ENCODE results near the gene DMPK.

The DMPK gene

GRCh38 chr19:45762870-45763631 is 19.2 kb downstream of the DMPK start:
- Histone ChIP-seq H3K9ac (ENCODE audit: low read depth, low read length, poor library complexity) (no peak overlapping the region), H3K4me2 (ENCODE audit: insufficient read depth, low read length, poor library complexity, severe bottlenecking) (no peak overlapping the region)

GRCh38 chr19:45761714-45762113 is 20.6 kb downstream of the DMPK start:
- Histone ChIP-seq H3K18ac (ENCODE audit: low read length) (peak overlapping the region; percentile 35), H3K4me2 (ENCODE audit: insufficient read depth, low read length, poor library complexity, severe bottlenecking) (no peak overlapping the region), H4K8ac (ENCODE audit: low read depth, low read length) (no peak overlapping the region), H3K27me3 (ENCODE audit: control insufficient read depth in 3 of 3, insufficient read depth in 3 of 3, low read depth in 1 of 3, low read length in 3 of 3) (peaks cover 0 to 10% (median 0%) of the 10 kb centered on the region in 3 experiments), H3K4ac (ENCODE audit: low read length) (no peak overlapping the region), H3K9ac (ENCODE audit: low read depth, low read length, poor library complexity) (no peak overlapping the region), H2AK5ac (ENCODE audit: low read depth, low read length) (peak overlapping the region; percentile 89), H3K36me3 (replicated peaks in 1 of 2; ENCODE audit: control insufficient read depth in 2 of 2, insufficient read depth in 2 of 2, low read length in 2 of 2) (peaks cover 0 to 11% of the 10 kb centered on the region in 2 donors), H3K4me3 (ENCODE audit: low read length in 2 of 2) (no peak overlapping the region), H3K79me1 (ENCODE audit: low read depth, low read length) (peaks cover 15% of the 10 kb centered on the region), H2BK15ac (ENCODE audit: low read length) (peak overlapping the region; percentile 87), H3K27ac (replicated peaks; ENCODE audit: low read length) (no peak overlapping the region), H3K9me3 (replicated peaks in 1 of 2; ENCODE audit: control insufficient read depth in 2 of 2, insufficient read depth in 1 of 2, low read depth in 1 of 2, low read length in 2 of 2) (no peaks in the 10 kb centered on the region), H2BK120ac (ENCODE audit: low read depth, low read length) (no peak overlapping the region), H3K14ac (ENCODE audit: low read length) (no peak overlapping the region), H2BK5ac (ENCODE audit: low read length) (peak overlapping the region; percentile 39), H3K4me1 (ENCODE audit: control insufficient read depth in 2 of 2, insufficient read depth in 1 of 2, low read depth in 1 of 2, low read length in 2 of 2) (peaks cover 20 to 21% of the 10 kb centered on the region in 2 donors), H2BK12ac (ENCODE audit: low read length) (peak overlapping the region; percentile 73), H4K91ac (ENCODE audit: low read depth, low read length, poor library complexity) (no peak overlapping the region), H3K23ac (ENCODE audit: low read depth, low read length, poor library complexity) (peak overlapping the region; percentile 8), H2AFZ (ENCODE audit: low read length) (peak overlapping the region; percentile 53)
- no peak for DNase-seq (ENCODE audit: low spot score)
- WGBS, 2 donors (ENCODE audit: extremely low coverage in 2 of 2, insufficient read length in 2 of 2, insufficient replicate concordance in 1 of 2), result no CpG with 5 or more reads among the region's 17 CpGs

More at GRCh38 chr19:45762870-45763631, 19.2 kb downstream of the DMPK start:
- H3K23ac ChIP-seq (ENCODE audit: low read depth, low read length, poor library complexity), result peak overlapping the region; percentile 89
- peaks cover 0 to 11% of the 10 kb centered on the region in 2 donors for H3K36me3 ChIP-seq (replicated peaks in 1 of 2; ENCODE audit: control insufficient read depth in 2 of 2, insufficient read depth in 2 of 2, low read length in 2 of 2)
- peak overlapping the region; percentile 91 for H2AK5ac ChIP-seq (ENCODE audit: low read depth, low read length)
- no peak overlapping the region for H2BK12ac ChIP-seq (ENCODE audit: low read length)
- H3K27ac ChIP-seq (replicated peaks; ENCODE audit: low read length), result no peak overlapping the region
- no peak overlapping the region for H2AFZ ChIP-seq (ENCODE audit: low read length)
- peak overlapping the region; percentile 100 for H2BK15ac ChIP-seq (ENCODE audit: low read length)
- H2BK120ac ChIP-seq (ENCODE audit: low read depth, low read length), result peak overlapping the region; percentile 83
- H3K27me3 ChIP-seq (ENCODE audit: control insufficient read depth in 3 of 3, insufficient read depth in 3 of 3, low read depth in 1 of 3, low read length in 3 of 3), result peaks cover 0 to 6% (median 0%) of the 10 kb centered on the region in 3 experiments
- no peak overlapping the region for H4K91ac ChIP-seq (ENCODE audit: low read depth, low read length, poor library complexity)
- H3K9me3 ChIP-seq (replicated peaks in 1 of 2; ENCODE audit: control insufficient read depth in 2 of 2, insufficient read depth in 1 of 2, low read depth in 1 of 2, low read length in 2 of 2), result no peaks in the 10 kb centered on the region
- H4K8ac ChIP-seq (ENCODE audit: low read depth, low read length), result no peak overlapping the region
- DNase-seq (ENCODE audit: low spot score), result no peak
- no peak overlapping the region for H3K4ac ChIP-seq (ENCODE audit: low read length)
- H3K4me3 ChIP-seq (ENCODE audit: low read length in 2 of 2), result no peak overlapping the region
- H3K18ac ChIP-seq (ENCODE audit: low read length), result peak overlapping the region; percentile 65
- no CpG with 5 or more reads among the region's 15 CpGs for WGBS, 2 donors (ENCODE audit: extremely low coverage in 2 of 2, insufficient read length in 2 of 2, insufficient replicate concordance in 1 of 2)
- H2BK5ac ChIP-seq (ENCODE audit: low read length), result peak overlapping the region; percentile 60
- peak overlapping the region; percentile 76 for H3K14ac ChIP-seq (ENCODE audit: low read length)
- H3K79me1 ChIP-seq (ENCODE audit: low read depth, low read length), result peaks cover 20% of the 10 kb centered on the region
- peaks cover 24 to 25% of the 10 kb centered on the region in 2 donors for H3K4me1 ChIP-seq (ENCODE audit: control insufficient read depth in 2 of 2, insufficient read depth in 1 of 2, low read depth in 1 of 2, low read length in 2 of 2)

- H3K4me2 ChIP-seq (ENCODE audit: insufficient read depth, low read length, poor library complexity, severe bottlenecking), result no peak overlapping the region
- no peak overlapping the region for H2BK120ac ChIP-seq (ENCODE audit: low read depth, low read length)
- no peak overlapping the region for H3K14ac ChIP-seq (ENCODE audit: low read length)
- H3K4ac ChIP-seq (ENCODE audit: low read length), result peak overlapping the region; percentile 84
- no peaks in the 10 kb centered on the region for H3K36me3 ChIP-seq (replicated peaks in 1 of 2; ENCODE audit: control insufficient read depth in 2 of 2, insufficient read depth in 2 of 2, low read length in 2 of 2)
- H4K8ac ChIP-seq (ENCODE audit: low read depth, low read length), result no peak overlapping the region
- H2BK12ac ChIP-seq (ENCODE audit: low read length), result peak overlapping the region; percentile 58
- WGBS, 2 donors (ENCODE audit: extremely low coverage in 2 of 2, insufficient read length in 2 of 2, insufficient replicate concordance in 1 of 2), result no CpG with 5 or more reads among the region's 9 CpGs
- H2BK5ac ChIP-seq (ENCODE audit: low read length), result peak overlapping the region; percentile 93
- H4K91ac ChIP-seq (ENCODE audit: low read depth, low read length, poor library complexity), result no peak overlapping the region
- no peaks in the 10 kb centered on the region for H3K9me3 ChIP-seq (replicated peaks in 1 of 2; ENCODE audit: control insufficient read depth in 2 of 2, insufficient read depth in 1 of 2, low read depth in 1 of 2, low read length in 2 of 2)
- no peak overlapping the region for H3K9ac ChIP-seq (ENCODE audit: low read depth, low read length, poor library complexity)
- H3K27me3 ChIP-seq (ENCODE audit: control insufficient read depth in 3 of 3, insufficient read depth in 3 of 3, low read depth in 1 of 3, low read length in 3 of 3), result peaks cover 0 to 20% (median 0%) of the 10 kb centered on the region in 3 experiments
- H3K23ac ChIP-seq (ENCODE audit: low read depth, low read length, poor library complexity), result peak overlapping the region; percentile 31
- H2BK15ac ChIP-seq (ENCODE audit: low read length), result peak overlapping the region; percentile 87
- H3K27ac ChIP-seq (replicated peaks; ENCODE audit: low read length), result no peak overlapping the region
- peak overlapping the region; percentile 64 for H3K18ac ChIP-seq (ENCODE audit: low read length)
- no peak for DNase-seq (ENCODE audit: low spot score)
- no peaks in the 10 kb centered on the region for H3K79me1 ChIP-seq (ENCODE audit: low read depth, low read length)
- peak overlapping the region in 1 of 2 donors; percentile 11 for H3K4me3 ChIP-seq (ENCODE audit: low read length in 2 of 2)
- H2AFZ ChIP-seq (ENCODE audit: low read length), result peak overlapping the region; percentile 5
- H2AK5ac ChIP-seq (ENCODE audit: low read depth, low read length), result peak overlapping the region; percentile 97
- H3K4me1 ChIP-seq (ENCODE audit: control insufficient read depth in 2 of 2, insufficient read depth in 1 of 2, low read depth in 1 of 2, low read length in 2 of 2), result peaks cover 3% of the 10 kb centered on the region in 2 donors
Measured at GRCh38 chr19:45758921-45759320, 23.4 kb downstream of the DMPK start.

GRCh38 chr19:45757695-45758094 is 24.6 kb downstream of the DMPK start:
- no CpG with 5 or more reads among the region's 9 CpGs for WGBS, 2 donors (ENCODE audit: extremely low coverage in 2 of 2, insufficient read length in 2 of 2, insufficient replicate concordance in 1 of 2)
- Histone ChIP-seq H3K4me3 (ENCODE audit: low read length in 2 of 2) (no peak overlapping the region), H3K23ac (ENCODE audit: low read depth, low read length, poor library complexity) (no peak overlapping the region), H3K27ac (replicated peaks; ENCODE audit: low read length) (no peak overlapping the region), H2AK5ac (ENCODE audit: low read depth, low read length) (no peak overlapping the region), H3K4me2 (ENCODE audit: insufficient read depth, low read length, poor library complexity, severe bottlenecking) (no peak overlapping the region), H2BK120ac (ENCODE audit: low read depth, low read length) (no peak overlapping the region), H4K8ac (ENCODE audit: low read depth, low read length) (no peak overlapping the region), H3K14ac (ENCODE audit: low read length) (no peak overlapping the region), H2BK12ac (ENCODE audit: low read length) (no peak overlapping the region), H3K4me1 (ENCODE audit: control insufficient read depth in 2 of 2, insufficient read depth in 1 of 2, low read depth in 1 of 2, low read length in 2 of 2) (peaks cover 4 to 6% of the 10 kb centered on the region in 2 donors), H3K18ac (ENCODE audit: low read length) (no peak overlapping the region), H2BK15ac (ENCODE audit: low read length) (no peak overlapping the region), H3K79me1 (ENCODE audit: low read depth, low read length) (no peaks in the 10 kb centered on the region), H3K36me3 (replicated peaks in 1 of 2; ENCODE audit: control insufficient read depth in 2 of 2, insufficient read depth in 2 of 2, low read length in 2 of 2) (no peaks in the 10 kb centered on the region), H3K9me3 (replicated peaks in 1 of 2; ENCODE audit: control insufficient read depth in 2 of 2, insufficient read depth in 1 of 2, low read depth in 1 of 2, low read length in 2 of 2) (no peaks in the 10 kb centered on the region), H2BK5ac (ENCODE audit: low read length) (no peak overlapping the region), H2AFZ (ENCODE audit: low read length) (no peak overlapping the region), H4K91ac (ENCODE audit: low read depth, low read length, poor library complexity) (no peak overlapping the region), H3K9ac (ENCODE audit: low read depth, low read length, poor library complexity) (no peak overlapping the region), H3K27me3 (ENCODE audit: control insufficient read depth in 3 of 3, insufficient read depth in 3 of 3, low read depth in 1 of 3, low read length in 3 of 3) (peaks cover 0 to 20% (median 0%) of the 10 kb centered on the region in 3 experiments), H3K4ac (ENCODE audit: low read length) (no peak overlapping the region)
- DNase-seq (ENCODE audit: low spot score), result no peak

Measured in neuronal stem cell (in vitro differentiated cells).